Measurements from ENCODE around the gene DYNLRB1.
A peak's percentile ranks its signal among the peaks of the same experiment; 100 is the strongest.

Gene DYNLRB1

GRCh38 chr20:34579191-34579978, 63.2 kb downstream of the DYNLRB1 start:
- Histone ChIP-seq H3K27me3 (no peaks in the 10 kb centered on the region), H3K4me1 (ENCODE audit: control insufficient read depth in 1 of 2, insufficient read depth in 1 of 2, low read depth in 1 of 2, low read length in 1 of 2) (peaks cover 36 to 44% of the 10 kb centered on the region in 2 experiments), H3K27ac (peak overlapping the region; percentile 89), H3K4me3 (ENCODE audit: low read depth in 1 of 2, low read length in 1 of 2) (no peak overlapping the region), H3K9me3 (no peaks in the 10 kb centered on the region), H3K36me3 (peaks cover 10% of the 10 kb centered on the region)
- TF ChIP-seq CTCF (IDR thresholded peaks at IDR 0.05) = no peak

GRCh38 chr20:34579979-34580940, 64.0 kb downstream of the DYNLRB1 start:
- peak overlapping the region in 1 of 2 experiments; percentile 26 for H3K4me3 ChIP-seq (ENCODE audit: low read depth in 1 of 2, low read length in 1 of 2)
- no peak for TF ChIP-seq CTCF (IDR thresholded peaks at IDR 0.05)
- H3K27me3 ChIP-seq = no peaks in the 10 kb centered on the region
- peaks cover 10% of the 10 kb centered on the region for H3K36me3 ChIP-seq
- no peaks in the 10 kb centered on the region for H3K9me3 ChIP-seq
- H3K27ac ChIP-seq = peak overlapping the region; percentile 89
- H3K4me1 ChIP-seq (ENCODE audit: control insufficient read depth in 1 of 2, insufficient read depth in 1 of 2, low read depth in 1 of 2, low read length in 1 of 2) = peaks cover 36 to 44% of the 10 kb centered on the region in 2 experiments

GRCh38 chr20:34581341-34582184, 65.3 kb downstream of the DYNLRB1 start:
- no peak for TF ChIP-seq CTCF (IDR thresholded peaks at IDR 0.05)
- peaks cover 10% of the 10 kb centered on the region for H3K36me3 ChIP-seq
- H3K9me3 ChIP-seq = no peaks in the 10 kb centered on the region
- H3K27ac ChIP-seq = peak overlapping the region; percentile 89
- no peak overlapping the region for H3K4me3 ChIP-seq (ENCODE audit: low read depth in 1 of 2, low read length in 1 of 2)
- peaks cover 36 to 44% of the 10 kb centered on the region in 2 experiments for H3K4me1 ChIP-seq (ENCODE audit: control insufficient read depth in 1 of 2, insufficient read depth in 1 of 2, low read depth in 1 of 2, low read length in 1 of 2)
- H3K27me3 ChIP-seq = no peaks in the 10 kb centered on the region

- H3K9me3 ChIP-seq = no peaks in the 10 kb centered on the region
- peak overlapping the region; percentile 89 for H3K27ac ChIP-seq
- TF ChIP-seq CTCF (IDR thresholded peaks at IDR 0.05) = no peak
- peaks cover 36 to 44% of the 10 kb centered on the region in 2 experiments for H3K4me1 ChIP-seq (ENCODE audit: control insufficient read depth in 1 of 2, insufficient read depth in 1 of 2, low read depth in 1 of 2, low read length in 1 of 2)
- H3K4me3 ChIP-seq (ENCODE audit: low read depth in 1 of 2, low read length in 1 of 2) = no peak overlapping the region
- no peaks in the 10 kb centered on the region for H3K27me3 ChIP-seq
- peaks cover 10% of the 10 kb centered on the region for H3K36me3 ChIP-seq
These were observed 66.0 kb downstream of the DYNLRB1 start for GRCh38 chr20:34582221-34582620.

- Histone ChIP-seq H3K4me3 (ENCODE audit: low read depth in 1 of 2, low read length in 1 of 2) (no peak overlapping the region), H3K4me1 (ENCODE audit: control insufficient read depth in 1 of 2, insufficient read depth in 1 of 2, low read depth in 1 of 2, low read length in 1 of 2) (peaks cover 30 to 40% of the 10 kb centered on the region in 2 experiments), H3K9me3 (no peaks in the 10 kb centered on the region), H3K27me3 (no peaks in the 10 kb centered on the region), H3K36me3 (peaks cover 10% of the 10 kb centered on the region), H3K27ac (peak overlapping the region; percentile 89)
- TF ChIP-seq CTCF (IDR thresholded peaks at IDR 0.05) = no peak
These were observed 66.7 kb downstream of the DYNLRB1 start for GRCh38 chr20:34582911-34583310.
